OCI-LY7 (cell line): ENCODE measurements around the gene RASL12.

Experiments used
- CTCF ChIP-seq: fragments of 200-600 bp; sonication (generic); conservative IDR thresholded peaks from 2 replicates; pipeline ENCODE4 v1.5.1; 2014; ENCODE audit warnings: mild to moderate bottlenecking, antibody characterized with exemption, low read length, moderate library complexity, mixed read lengths
- EZH2phosphoT487 ChIP-seq: fragments of 200-600 bp; sonication (generic); IDR thresholded peaks from 2 replicates; pipeline ENCODE4 v1.6.1; 2018; ENCODE audit warnings: low read depth, borderline replicate concordance, mild to moderate bottlenecking, mixed run types, antibody characterized with exemption, low read length, moderate library complexity, mixed read lengths

GRCh38 chr15:65092911-65093792 lies 25.4 kb upstream of the RASL12 start:
- TF ChIP-seq CTCF (no peak), EZH2phosphoT487 (no peak)
